ENCODE results near the gene CPEB4. TPM values are rescaled to one million over a fixed set of nuclear protein-coding genes. Genes with fewer than 3 reads are reported as not detected.

Gene CPEB4
- total RNA-seq, 1 experiment from 2014 or later, result 27.7 TPM

DNA sequence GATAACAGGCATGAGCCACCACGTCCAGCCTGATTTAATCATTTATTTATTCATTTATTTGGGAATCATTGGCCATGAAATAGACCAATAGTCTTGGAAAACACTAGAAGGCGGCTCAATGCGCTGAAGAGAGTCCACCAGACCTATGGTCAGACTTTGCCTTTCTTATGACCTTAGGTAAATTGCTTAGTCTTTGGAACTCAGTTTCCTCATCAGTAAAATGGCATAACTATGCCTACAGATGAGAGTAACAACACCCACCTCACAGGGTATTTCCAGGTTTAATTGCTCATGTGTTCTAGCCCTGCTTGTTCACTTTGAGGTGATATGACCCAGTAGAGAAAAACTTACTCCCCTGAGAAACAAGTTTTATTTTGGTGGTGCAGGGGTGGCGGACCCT lies 38.2 kb upstream of the CPEB4 start:
- no peaks in the 10 kb centered on the region for H3K27me3 ChIP-seq (ENCODE audit: control insufficient read depth, insufficient read depth, low read length)
- BruUV-seq (replicated peaks), result no TSS peak
- in situ Hi-C loops (cut with HindIII; ENCODE audit: low pct_unique_long_range_greater_than_20kb, low sequenced_read_pairs), result no loop called here
- ChIA-PET CTCF (no interaction called here), POLR2A (no interaction called here)
- H3K4me1 ChIP-seq (ENCODE audit: control insufficient read depth, insufficient read depth, low read length), result no peaks in the 10 kb centered on the region
- TF ChIP-seq, protein P1, sequence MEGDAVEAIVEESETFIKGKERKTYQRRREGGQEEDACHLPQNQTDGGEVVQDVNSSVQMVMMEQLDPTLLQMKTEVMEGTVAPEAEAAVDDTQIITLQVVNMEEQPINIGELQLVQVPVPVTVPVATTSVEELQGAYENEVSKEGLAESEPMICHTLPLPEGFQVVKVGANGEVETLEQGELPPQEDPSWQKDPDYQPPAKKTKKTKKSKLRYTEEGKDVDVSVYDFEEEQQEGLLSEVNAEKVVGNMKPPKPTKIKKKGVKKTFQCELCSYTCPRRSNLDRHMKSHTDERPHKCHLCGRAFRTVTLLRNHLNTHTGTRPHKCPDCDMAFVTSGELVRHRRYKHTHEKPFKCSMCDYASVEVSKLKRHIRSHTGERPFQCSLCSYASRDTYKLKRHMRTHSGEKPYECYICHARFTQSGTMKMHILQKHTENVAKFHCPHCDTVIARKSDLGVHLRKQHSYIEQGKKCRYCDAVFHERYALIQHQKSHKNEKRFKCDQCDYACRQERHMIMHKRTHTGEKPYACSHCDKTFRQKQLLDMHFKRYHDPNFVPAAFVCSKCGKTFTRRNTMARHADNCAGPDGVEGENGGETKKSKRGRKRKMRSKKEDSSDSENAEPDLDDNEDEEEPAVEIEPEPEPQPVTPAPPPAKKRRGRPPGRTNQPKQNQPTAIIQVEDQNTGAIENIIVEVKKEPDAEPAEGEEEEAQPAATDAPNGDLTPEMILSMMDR (IDR thresholded peaks at IDR 0.05), result no peak
- TF ChIP-seq, protein P2, sequence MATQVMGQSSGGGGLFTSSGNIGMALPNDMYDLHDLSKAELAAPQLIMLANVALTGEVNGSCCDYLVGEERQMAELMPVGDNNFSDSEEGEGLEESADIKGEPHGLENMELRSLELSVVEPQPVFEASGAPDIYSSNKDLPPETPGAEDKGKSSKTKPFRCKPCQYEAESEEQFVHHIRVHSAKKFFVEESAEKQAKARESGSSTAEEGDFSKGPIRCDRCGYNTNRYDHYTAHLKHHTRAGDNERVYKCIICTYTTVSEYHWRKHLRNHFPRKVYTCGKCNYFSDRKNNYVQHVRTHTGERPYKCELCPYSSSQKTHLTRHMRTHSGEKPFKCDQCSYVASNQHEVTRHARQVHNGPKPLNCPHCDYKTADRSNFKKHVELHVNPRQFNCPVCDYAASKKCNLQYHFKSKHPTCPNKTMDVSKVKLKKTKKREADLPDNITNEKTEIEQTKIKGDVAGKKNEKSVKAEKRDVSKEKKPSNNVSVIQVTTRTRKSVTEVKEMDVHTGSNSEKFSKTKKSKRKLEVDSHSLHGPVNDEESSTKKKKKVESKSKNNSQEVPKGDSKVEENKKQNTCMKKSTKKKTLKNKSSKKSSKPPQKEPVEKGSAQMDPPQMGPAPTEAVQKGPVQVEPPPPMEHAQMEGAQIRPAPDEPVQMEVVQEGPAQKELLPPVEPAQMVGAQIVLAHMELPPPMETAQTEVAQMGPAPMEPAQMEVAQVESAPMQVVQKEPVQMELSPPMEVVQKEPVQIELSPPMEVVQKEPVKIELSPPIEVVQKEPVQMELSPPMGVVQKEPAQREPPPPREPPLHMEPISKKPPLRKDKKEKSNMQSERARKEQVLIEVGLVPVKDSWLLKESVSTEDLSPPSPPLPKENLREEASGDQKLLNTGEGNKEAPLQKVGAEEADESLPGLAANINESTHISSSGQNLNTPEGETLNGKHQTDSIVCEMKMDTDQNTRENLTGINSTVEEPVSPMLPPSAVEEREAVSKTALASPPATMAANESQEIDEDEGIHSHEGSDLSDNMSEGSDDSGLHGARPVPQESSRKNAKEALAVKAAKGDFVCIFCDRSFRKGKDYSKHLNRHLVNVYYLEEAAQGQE (IDR thresholded peaks at IDR 0.05; ENCODE audit: insufficient read depth in 1 of 2, low read depth in 2 of 2, low read length in 1 of 2), result no peak
- TF ChIP-seq POLR2AphosphoS5 (IDR thresholded peaks at IDR 0.05; ENCODE audit: low read depth, low read length), result no peak
- TF ChIP-seq TCF7L2 (IDR thresholded peaks at IDR 0.05; ENCODE audit: low read depth, low read length), result no peak
- TF ChIP-seq SIN3A (IDR thresholded peaks at IDR 0.05; ENCODE audit: borderline replicate concordance, insufficient read depth, low read depth, low read length), result no peak
- ATAC-seq, result no peak
- H3K4me3 ChIP-seq (ENCODE audit: low read depth in 2 of 2, low read length in 2 of 2), result no peak overlapping the region
- peaks cover 5% of the 10 kb centered on the region; the same call in 1 of the 2 replicates for H3K9me3 ChIP-seq (ENCODE audit: control insufficient read depth, insufficient read depth, low read depth, low read length)
- intact Hi-C loops (cut with micrococcal nuclease; ENCODE audit: unreplicated experiment), result no loop called here
- DNase-seq (ENCODE audit: low read depth, low spot score), result no peak
- no peaks in the 10 kb centered on the region for H3K36me3 ChIP-seq (ENCODE audit: control insufficient read depth, insufficient read depth, low read length)
- no peak overlapping the region for H3K27ac ChIP-seq (ENCODE audit: low read length)

DNA sequence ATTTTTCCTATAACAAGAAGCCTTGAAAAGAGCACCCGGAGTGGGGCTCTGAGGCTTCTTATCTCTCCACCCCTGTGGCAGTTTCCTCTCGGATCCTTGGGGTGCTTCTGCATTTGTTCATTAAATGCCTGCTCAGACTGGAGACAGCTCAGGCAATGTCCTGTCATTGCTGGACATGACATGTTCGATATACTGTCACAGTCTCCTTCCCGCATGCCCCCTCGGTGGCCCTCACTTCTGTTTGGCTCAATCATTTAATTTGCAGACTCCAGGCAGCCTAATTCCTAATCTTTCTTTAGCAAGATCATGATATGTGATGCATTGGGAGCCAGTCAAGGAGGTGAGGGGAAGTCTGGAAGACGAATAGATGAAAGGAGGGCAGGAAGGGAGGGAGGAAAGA lies 37.5 kb upstream of the CPEB4 start:
- in situ Hi-C loops (cut with HindIII; ENCODE audit: low pct_unique_long_range_greater_than_20kb, low sequenced_read_pairs) (no loop called here), intact Hi-C loops (cut with micrococcal nuclease; ENCODE audit: unreplicated experiment) (no loop called here)
- DNase-seq (ENCODE audit: low read depth, low spot score) (no peak), ATAC-seq (no peak)
- no TSS peak for BruUV-seq (replicated peaks)
- peaks cover 5% of the 10 kb centered on the region; the same call in 1 of the 2 replicates for H3K9me3 ChIP-seq (ENCODE audit: control insufficient read depth, insufficient read depth, low read depth, low read length)
- CTCF ChIA-PET, result no interaction called here
- no peaks in the 10 kb centered on the region for H3K36me3 ChIP-seq (ENCODE audit: control insufficient read depth, insufficient read depth, low read length)
- TF ChIP-seq, protein P1 (IDR thresholded peaks at IDR 0.05), result no peak
- TF ChIP-seq SIN3A (IDR thresholded peaks at IDR 0.05; ENCODE audit: borderline replicate concordance, insufficient read depth, low read depth, low read length) (no peak), TCF7L2 (IDR thresholded peaks at IDR 0.05; ENCODE audit: low read depth, low read length) (no peak), POLR2AphosphoS5 (IDR thresholded peaks at IDR 0.05; ENCODE audit: low read depth, low read length) (no peak)
- TF ChIP-seq, protein P2 (IDR thresholded peaks at IDR 0.05; ENCODE audit: insufficient read depth in 1 of 2, low read depth in 2 of 2, low read length in 1 of 2), result no peak
- no peak overlapping the region for H3K27ac ChIP-seq (ENCODE audit: low read length)
- H3K27me3 ChIP-seq (ENCODE audit: control insufficient read depth, insufficient read depth, low read length), result no peaks in the 10 kb centered on the region
- no peaks in the 10 kb centered on the region for H3K4me1 ChIP-seq (ENCODE audit: control insufficient read depth, insufficient read depth, low read length)
- POLR2A ChIA-PET, result no interaction called here
- H3K4me3 ChIP-seq (ENCODE audit: low read depth in 2 of 2, low read length in 2 of 2), result no peak overlapping the region

Measured in Panc1 (cell line).